C4-2B (cell line): ENCODE measurements around the gene TRPT1.

Experiments used
- H3K27ac ChIP-seq: fragments of 450-650 bp; 2 replicates; pipeline ENCODE4 v1.5.1; 2017
- ZFX ChIP-seq: fragments of 450-650 bp; IDR thresholded peaks from 2 replicates; pipeline ENCODE4 v1.6.1; 2017
- TF ChIP-seq, protein P1 (sequence below): fragments of 450-650 bp; conservative IDR thresholded peaks from 2 replicates; pipeline ENCODE4 v1.5.1; 2017; ENCODE audit warnings: mild to moderate bottlenecking

The TRPT1 gene

GRCh38 chr11:64178203-64178602, 47.8 kb downstream of the TRPT1 start:
- H3K27ac ChIP-seq = no peak overlapping the region
- no peak for TF ChIP-seq ZFX
- TF ChIP-seq, protein P1, sequence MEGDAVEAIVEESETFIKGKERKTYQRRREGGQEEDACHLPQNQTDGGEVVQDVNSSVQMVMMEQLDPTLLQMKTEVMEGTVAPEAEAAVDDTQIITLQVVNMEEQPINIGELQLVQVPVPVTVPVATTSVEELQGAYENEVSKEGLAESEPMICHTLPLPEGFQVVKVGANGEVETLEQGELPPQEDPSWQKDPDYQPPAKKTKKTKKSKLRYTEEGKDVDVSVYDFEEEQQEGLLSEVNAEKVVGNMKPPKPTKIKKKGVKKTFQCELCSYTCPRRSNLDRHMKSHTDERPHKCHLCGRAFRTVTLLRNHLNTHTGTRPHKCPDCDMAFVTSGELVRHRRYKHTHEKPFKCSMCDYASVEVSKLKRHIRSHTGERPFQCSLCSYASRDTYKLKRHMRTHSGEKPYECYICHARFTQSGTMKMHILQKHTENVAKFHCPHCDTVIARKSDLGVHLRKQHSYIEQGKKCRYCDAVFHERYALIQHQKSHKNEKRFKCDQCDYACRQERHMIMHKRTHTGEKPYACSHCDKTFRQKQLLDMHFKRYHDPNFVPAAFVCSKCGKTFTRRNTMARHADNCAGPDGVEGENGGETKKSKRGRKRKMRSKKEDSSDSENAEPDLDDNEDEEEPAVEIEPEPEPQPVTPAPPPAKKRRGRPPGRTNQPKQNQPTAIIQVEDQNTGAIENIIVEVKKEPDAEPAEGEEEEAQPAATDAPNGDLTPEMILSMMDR = no peak

GRCh38 chr11:64176751-64177150, 49.2 kb downstream of the TRPT1 start:
- TF ChIP-seq, protein P1 = no peak
- no peak for TF ChIP-seq ZFX
- no peak overlapping the region for H3K27ac ChIP-seq
